Measurements from ENCODE around the gene PFKFB4.

GRCh38 chr3:48595075-48595525 is 38.5 kb upstream of the PFKFB4 start, which contains the start of gene COL7A1:
- no peak for TF ChIP-seq ETS1 (IDR thresholded peaks at IDR 0.05)
- no peak for TF ChIP-seq REST (IDR thresholded peaks at IDR 0.05; ENCODE audit: unreplicated experiment)
- TF ChIP-seq CTCF (conservative IDR thresholded peaks at IDR 0.05; ENCODE audit: low read depth in 2 of 2), result no peak
- no peak for TF ChIP-seq JUNB (IDR thresholded peaks at IDR 0.05; ENCODE audit: unreplicated experiment)
- no peak for TF ChIP-seq CREB1 (CRISPR knock-in tag; IDR thresholded peaks at IDR 0.05; ENCODE audit: low read depth)
- TF ChIP-seq EZH2 (IDR thresholded peaks at IDR 0.05; ENCODE audit: low read depth, unreplicated experiment), result no peak
- no peak for TF ChIP-seq POLR2AphosphoS5 (IDR thresholded peaks at IDR 0.05; ENCODE audit: low read depth)
- TF ChIP-seq EZH2phosphoT487 (IDR thresholded peaks at IDR 0.05; ENCODE audit: unreplicated experiment), result no peak
- no peak for TF ChIP-seq NANOG (IDR thresholded peaks at IDR 0.05; ENCODE audit: borderline replicate concordance)
- no peak for TF ChIP-seq STAT1 (IDR thresholded peaks at IDR 0.05; ENCODE audit: unreplicated experiment)
